GM23248 (cell line): ENCODE results near the gene FKBP5.

Experiments
- EZH2 ChIP-seq: fragments of 200-600 bp; sonication (generic); IDR thresholded peaks from 2 replicates; pipeline ENCODE4 v1.6.1; 2018; ENCODE audit warnings: antibody characterized with exemption, mild to moderate bottlenecking; ENCODE audit not compliant: insufficient read depth, poor library complexity, severe bottlenecking
- EZH2phosphoT487 ChIP-seq: fragments of 200-600 bp; sonication (generic); IDR thresholded peaks from 2 replicates; pipeline ENCODE4 v1.6.1; 2018; ENCODE audit warnings: antibody characterized with exemption, moderate library complexity, mild to moderate bottlenecking, low read depth; ENCODE audit not compliant: insufficient read depth

GRCh38 chr6:35605600-35605999 is 83.1 kb downstream of the FKBP5 start:
- no peak for TF ChIP-seq EZH2
- no peak for TF ChIP-seq EZH2phosphoT487
